ENCODE data around the gene GABARAP.
A peak's percentile ranks its signal among the peaks of the same experiment; 100 is the strongest.

Gene GABARAP

GRCh38 chr17:7220593-7221277, 21.5 kb downstream of the GABARAP start:
- Mint-ChIP-seq H3K27ac (ENCODE audit: low read depth) (peak overlapping the region; percentile 95), H3K9me3 (no peaks in the 10 kb centered on the region), H3K27me3 (no peaks in the 10 kb centered on the region), H3K4me3 (peak overlapping the region; percentile 98), H3K4me1 (peaks cover 40% of the 10 kb centered on the region), H3K36me3 (ENCODE audit: insufficient read depth) (peaks cover 7% of the 10 kb centered on the region)
- DNase-seq (ENCODE audit: low spot score in 2 of 2) (peak; percentile 41 to 44), ATAC-seq (replicated peaks; ENCODE audit: extremely low read depth, poor library complexity, severe bottlenecking) (peak; percentile 66)

DNA sequence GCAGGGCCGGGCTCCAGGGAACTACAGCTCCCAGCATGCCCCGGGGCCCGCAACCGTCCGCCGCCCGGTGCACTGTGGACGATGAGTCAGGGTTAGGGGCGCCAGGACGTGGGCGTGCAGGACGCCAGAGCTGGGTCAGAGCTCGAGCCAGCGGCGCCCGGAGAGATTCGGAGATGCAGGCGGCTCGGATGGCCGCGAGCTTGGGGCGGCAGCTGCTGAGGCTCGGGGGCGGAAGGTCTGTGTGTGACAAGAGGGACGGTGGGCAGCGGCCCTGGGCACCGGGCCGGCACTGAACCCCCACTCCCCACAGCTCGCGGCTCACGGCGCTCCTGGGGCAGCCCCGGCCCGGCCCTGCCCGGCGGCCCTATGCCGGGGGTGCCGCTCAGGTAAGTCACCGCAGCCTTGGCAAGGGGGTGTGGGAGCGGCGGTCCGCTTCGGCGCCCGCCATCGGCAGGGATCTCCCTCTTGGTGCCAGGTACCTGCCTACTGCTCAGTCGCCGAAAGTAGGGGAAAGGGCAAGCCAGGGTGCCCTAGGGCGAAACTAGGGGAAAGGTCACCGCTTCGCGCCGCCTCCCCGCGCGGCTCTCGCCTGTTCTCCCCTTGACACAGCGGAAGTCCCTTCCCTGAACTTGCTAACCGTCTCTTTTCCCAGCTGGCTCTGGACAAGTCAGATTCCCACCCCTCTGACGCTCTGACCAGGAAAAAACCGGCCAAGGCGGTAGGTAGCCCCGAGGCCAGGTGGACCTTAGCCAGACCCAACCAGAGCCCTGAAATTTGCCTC, 22.2 kb downstream of the GABARAP start, which contains the start of the genes ACADVL and DLG4:
TSS of gene ACADVL (plus strand) at position 127 of the 781 bp plus-strand sequence. CDS start at position 174, 47 bp downstream.
TSS of gene DLG4 (minus strand) at position 25 of the 781 bp plus-strand sequence.
- Mint-ChIP-seq H3K36me3 (ENCODE audit: insufficient read depth) (peaks cover 8% of the 10 kb centered on the region), H3K27me3 (no peaks in the 10 kb centered on the region), H3K4me1 (peaks cover 44% of the 10 kb centered on the region), H3K27ac (ENCODE audit: low read depth) (peak within 1 kb of the TSS; percentile 95), H3K9me3 (no peaks in the 10 kb centered on the region), H3K4me3 (peak within 1 kb of the TSS; percentile 98)
- DNase-seq (ENCODE audit: low spot score in 2 of 2) (peak; percentile 35 to 44), ATAC-seq (replicated peaks; ENCODE audit: extremely low read depth, poor library complexity, severe bottlenecking) (peak; percentile 62)

- H3K27me3 Mint-ChIP-seq = no peaks in the 10 kb centered on the region
- H3K4me1 Mint-ChIP-seq = peaks cover 51% of the 10 kb centered on the region
- H3K36me3 Mint-ChIP-seq (ENCODE audit: insufficient read depth) = peaks cover 14% of the 10 kb centered on the region
- no peaks in the 10 kb centered on the region for H3K9me3 Mint-ChIP-seq
- H3K4me3 Mint-ChIP-seq = peak overlapping the region; percentile 98
- DNase-seq (ENCODE audit: low spot score in 2 of 2) (no peak), ATAC-seq (replicated peaks; ENCODE audit: extremely low read depth, poor library complexity, severe bottlenecking) (no peak)
- peak overlapping the region; percentile 95 for H3K27ac Mint-ChIP-seq (ENCODE audit: low read depth)
These were observed 22.9 kb downstream of the GABARAP start for GRCh38 chr17:7219229-7219811.

- peak overlapping the region; percentile 95 for H3K27ac Mint-ChIP-seq (ENCODE audit: low read depth)
- H3K36me3 Mint-ChIP-seq (ENCODE audit: insufficient read depth) = peaks cover 19% of the 10 kb centered on the region
- ATAC-seq (replicated peaks; ENCODE audit: extremely low read depth, poor library complexity, severe bottlenecking) = no peak
- H3K27me3 Mint-ChIP-seq = peaks cover 4% of the 10 kb centered on the region
- H3K4me1 Mint-ChIP-seq = peaks cover 57% of the 10 kb centered on the region
- DNase-seq (ENCODE audit: low spot score in 2 of 2) = no peak
- peak overlapping the region; percentile 98 for H3K4me3 Mint-ChIP-seq
- no peaks in the 10 kb centered on the region for H3K9me3 Mint-ChIP-seq
These were observed 23.5 kb downstream of the GABARAP start for GRCh38 chr17:7218758-7219157.

DNA sequence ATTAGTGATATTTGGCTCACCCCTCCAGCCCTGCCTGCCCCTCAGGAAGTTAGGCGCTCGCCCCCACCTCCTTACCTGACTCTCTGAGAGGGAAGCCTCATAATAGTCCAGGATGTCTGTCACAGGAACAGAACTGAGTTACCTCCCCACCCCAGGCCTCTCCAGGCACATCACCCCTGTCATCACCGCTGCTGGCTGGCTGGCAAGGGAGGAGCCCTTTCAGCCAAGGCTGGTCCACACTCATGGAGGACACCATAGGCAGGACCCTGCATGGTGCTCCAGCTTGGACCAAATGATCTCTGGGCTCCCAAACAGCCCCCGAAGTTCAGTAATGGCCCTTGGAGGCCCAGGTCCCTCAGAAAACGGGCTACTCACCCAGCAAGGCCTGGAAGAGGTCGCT, 24.1 kb downstream of the GABARAP start:
- H3K27me3 Mint-ChIP-seq = peaks cover 10% of the 10 kb centered on the region
- ATAC-seq (replicated peaks; ENCODE audit: extremely low read depth, poor library complexity, severe bottlenecking) (no peak), DNase-seq (ENCODE audit: low spot score in 2 of 2) (no peak)
- H3K4me3 Mint-ChIP-seq = peak overlapping the region; percentile 98
- H3K27ac Mint-ChIP-seq (ENCODE audit: low read depth) = no peak overlapping the region
- H3K4me1 Mint-ChIP-seq = peaks cover 63% of the 10 kb centered on the region
- H3K9me3 Mint-ChIP-seq = no peaks in the 10 kb centered on the region
- H3K36me3 Mint-ChIP-seq (ENCODE audit: insufficient read depth) = peaks cover 20% of the 10 kb centered on the region

DNA sequence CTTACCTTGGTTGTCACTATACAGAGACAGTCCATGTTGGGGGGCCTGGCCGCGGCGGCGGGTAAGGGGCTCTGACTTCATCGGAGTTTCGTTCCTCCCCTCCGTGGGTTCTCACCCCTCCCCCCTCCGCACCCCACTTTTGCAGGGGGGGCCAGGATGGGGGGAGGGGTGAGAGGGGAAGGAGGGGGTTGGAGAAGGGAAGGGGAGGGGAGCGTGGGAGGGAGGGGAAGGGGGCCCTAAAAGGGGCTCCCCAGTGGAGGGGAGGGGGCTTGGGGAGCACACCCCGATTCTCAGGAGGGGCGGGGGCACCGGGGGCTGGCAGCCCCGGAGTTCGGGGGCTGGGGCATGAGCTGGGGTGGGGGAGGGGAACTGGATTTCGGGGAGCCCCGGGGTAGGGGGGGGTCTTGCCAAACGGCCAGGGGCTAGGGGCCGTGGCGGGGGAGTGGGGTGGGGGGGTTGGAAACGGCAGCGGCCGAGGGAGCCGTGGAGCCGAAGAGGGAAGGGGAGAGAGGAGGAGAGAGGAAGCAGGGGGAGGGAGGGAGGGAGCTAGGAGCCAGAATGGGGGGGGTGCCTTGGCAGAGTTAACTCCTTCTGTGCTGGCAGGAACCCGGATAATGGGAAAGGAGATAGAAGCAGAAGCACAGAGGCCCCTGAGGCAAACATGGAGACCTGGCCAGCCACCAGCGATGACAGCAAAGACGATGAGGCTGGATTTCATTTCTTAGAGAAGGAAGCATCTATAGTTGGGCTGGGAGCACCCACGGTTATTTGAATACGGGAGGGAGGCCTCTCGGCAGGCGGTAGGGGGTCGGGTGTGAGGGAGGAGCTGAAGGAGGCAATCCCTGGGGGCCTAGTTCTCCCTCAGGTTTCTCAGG, 24.9 kb downstream of the GABARAP start:
- Mint-ChIP-seq H3K36me3 (ENCODE audit: insufficient read depth) (peaks cover 20% of the 10 kb centered on the region), H3K27ac (ENCODE audit: low read depth) (no peak overlapping the region), H3K9me3 (no peaks in the 10 kb centered on the region), H3K4me1 (peaks cover 63% of the 10 kb centered on the region), H3K4me3 (peak overlapping the region; percentile 29), H3K27me3 (peaks cover 14% of the 10 kb centered on the region)
- DNase-seq (ENCODE audit: low spot score in 2 of 2) = no peak
- ATAC-seq (replicated peaks; ENCODE audit: extremely low read depth, poor library complexity, severe bottlenecking) = no peak

- ATAC-seq (replicated peaks; ENCODE audit: extremely low read depth, poor library complexity, severe bottlenecking) = no peak
- Mint-ChIP-seq H3K4me1 (peaks cover 61% of the 10 kb centered on the region), H3K36me3 (ENCODE audit: insufficient read depth) (peaks cover 20% of the 10 kb centered on the region), H3K9me3 (no peaks in the 10 kb centered on the region), H3K4me3 (peak overlapping the region; percentile 0), H3K27me3 (peaks cover 22% of the 10 kb centered on the region), H3K27ac (ENCODE audit: low read depth) (peak overlapping the region; percentile 13)
- DNase-seq (ENCODE audit: low spot score in 2 of 2) = no peak
These were observed 25.8 kb downstream of the GABARAP start for GRCh38 chr17:7216242-7217112.

GRCh38 chr17:7215652-7216180, 26.5 kb downstream of the GABARAP start:
- peak overlapping the region; percentile 13 for H3K27ac Mint-ChIP-seq (ENCODE audit: low read depth)
- H3K36me3 Mint-ChIP-seq (ENCODE audit: insufficient read depth) = peaks cover 20% of the 10 kb centered on the region
- H3K4me1 Mint-ChIP-seq = peaks cover 53% of the 10 kb centered on the region
- H3K9me3 Mint-ChIP-seq = no peaks in the 10 kb centered on the region
- peak overlapping the region; percentile 0 for H3K4me3 Mint-ChIP-seq
- peaks cover 30% of the 10 kb centered on the region for H3K27me3 Mint-ChIP-seq
- DNase-seq (ENCODE audit: low spot score in 2 of 2) (no peak), ATAC-seq (replicated peaks; ENCODE audit: extremely low read depth, poor library complexity, severe bottlenecking) (no peak)

- H3K4me1 Mint-ChIP-seq = peaks cover 48% of the 10 kb centered on the region
- H3K9me3 Mint-ChIP-seq = no peaks in the 10 kb centered on the region
- H3K27ac Mint-ChIP-seq (ENCODE audit: low read depth) = peak overlapping the region; percentile 98
- peaks cover 35% of the 10 kb centered on the region for H3K27me3 Mint-ChIP-seq
- ATAC-seq (replicated peaks; ENCODE audit: extremely low read depth, poor library complexity, severe bottlenecking) (no peak), DNase-seq (ENCODE audit: low spot score in 2 of 2) (no peak)
- peak overlapping the region; percentile 86 for H3K4me3 Mint-ChIP-seq
- H3K36me3 Mint-ChIP-seq (ENCODE audit: insufficient read depth) = peaks cover 20% of the 10 kb centered on the region
These were observed 27.1 kb downstream of the GABARAP start for GRCh38 chr17:7215136-7215638.

- Mint-ChIP-seq H3K27ac (ENCODE audit: low read depth) (peak overlapping the region; percentile 98), H3K27me3 (peaks cover 42% of the 10 kb centered on the region), H3K4me3 (peak overlapping the region; percentile 86), H3K4me1 (peaks cover 43% of the 10 kb centered on the region), H3K36me3 (ENCODE audit: insufficient read depth) (peaks cover 20% of the 10 kb centered on the region), H3K9me3 (no peaks in the 10 kb centered on the region)
- ATAC-seq (replicated peaks; ENCODE audit: extremely low read depth, poor library complexity, severe bottlenecking) (peak; percentile 77), DNase-seq (ENCODE audit: low spot score in 2 of 2) (peak; percentile 97 to 98)
These were observed 27.7 kb downstream of the GABARAP start for GRCh38 chr17:7214300-7215135.
